Esophagus muscularis mucosa (tissue), 4 donors: Measurements from ENCODE around the gene SYCP2. TPM values are rescaled to one million over a fixed set of nuclear protein-coding genes. Genes with fewer than 3 reads are reported as not detected.
A peak's percentile ranks its signal among the peaks of the same experiment; 100 is the strongest.

Experiments used
- DNase-seq: peaks from one replicate; pipeline ENCODE4 v3.0.0-alpha.2; 2017; ENCODE audit errors: extremely low spot score
- H3K27ac ChIP-seq, 4 donors: fragments of 200-600 bp; sonication (generic); replicated peaks in 1 of 4; 1 replicate in 3 of 4; 2 replicates in 1 of 4; pipeline ENCODE4 v1.5.1; 2016 to 2019; ENCODE audit warnings: mild to moderate bottlenecking in 1 of 4
- H3K27me3 ChIP-seq, 4 donors: fragments of 200-600 bp; sonication (generic); one replicate each; pipeline versions ENCODE4 v1.5.1 to v1.6.0; 2016 to 2019
- H3K36me3 ChIP-seq, 4 donors: fragments of 200-600 bp; sonication (generic); one replicate each; pipeline ENCODE4 v1.5.1; 2016 to 2019
- H3K4me1 ChIP-seq, 4 donors: fragments of 200-600 bp; sonication (generic); one replicate each; pipeline ENCODE4 v1.5.1; 2016 to 2019
- H3K4me3 ChIP-seq, 4 donors: fragments of 200-600 bp; sonication (generic); 1 replicate in 2 of 4; 2 replicates in 2 of 4; pipeline ENCODE4 v1.5.1; 2016 to 2019; ENCODE audit warnings: mild to moderate bottlenecking in 4 of 4, moderate library complexity in 1 of 4
- H3K9me3 ChIP-seq, 4 donors: fragments of 200-600 bp; sonication (generic); 1 replicate in 3 of 4; 2 replicates in 1 of 4; pipeline ENCODE4 v1.5.1; 2016 to 2019
- CTCF ChIP-seq, 3 experiments: fragments of 200-600 bp in 2 of 3; fragments of 450-650 bp in 1 of 3; sonication (generic) in 2 of 3; IDR thresholded peaks; one replicate each; pipeline ENCODE4 v1.5.1; 2017 to 2019; ENCODE audit warnings: antibody characterized with exemption in 3 of 3, mild to moderate bottlenecking in 2 of 3, moderate library complexity in 1 of 3
- EP300 ChIP-seq: sonication (generic); formaldehyde crosslinking; IDR thresholded peaks from one replicate; pipeline ENCODE4 v1.6.1; 2017; ENCODE audit warnings: antibody characterized with exemption
- POLR2A ChIP-seq: fragments of 450-650 bp; IDR thresholded peaks from one replicate; pipeline ENCODE4 v1.6.1; 2017; ENCODE audit warnings: antibody characterized with exemption, moderate library complexity, mild to moderate bottlenecking, low read depth
- POLR2AphosphoS5 ChIP-seq, 2 donors: sonication (generic); formaldehyde crosslinking; IDR thresholded peaks; one replicate each; pipeline ENCODE4 v1.6.1; 2017; ENCODE audit warnings: antibody characterized with exemption in 2 of 2
- WGBS: methylation state at CpG from one replicate; pipeline ENCODE4 v1.1.5; 2018; 5-methylcytosine and 5-hydroxymethylcytosine counted together
- intact Hi-C: fragments of 100-400 bp; cut with DNase I; formaldehyde crosslinking; loops from one replicate; pipeline ENCODE4 v1.15.1; 2023
- total RNA-seq, 4 donors: library from RNA; depleted of rRNA; stranded (reverse); fragments of >200 nt; gene quantifications; one replicate each; pipeline versions ENCODE4 v1.1.0 to v1.2.1, GENCODE V29; 2016

The SYCP2 gene
- total RNA-seq, 4 donors from 2014 or later: 0.52 to 3.5 (median 1.0) TPM

GRCh38 chr20:59939879-59940128 lies 6.4 kb upstream of the SYCP2 start:
- no peaks in the 10 kb centered on the region for H3K9me3 ChIP-seq
- WGBS: 1% methylated on average over 12 of the region's 24 CpGs
- H3K36me3 ChIP-seq: peaks cover 12 to 29% (median 21%) of the 10 kb centered on the region in 4 donors
- DNase-seq: no peak
- TF ChIP-seq POLR2AphosphoS5 (IDR thresholded peaks at IDR 0.05) (no peak), EP300 (no peak), POLR2A (no peak), CTCF (IDR thresholded peaks at IDR 0.05) (no peak)
- intact Hi-C loops: no loop called here
- no peaks in the 10 kb centered on the region for H3K27me3 ChIP-seq
- H3K4me3 ChIP-seq: peak overlapping the region; percentile 74 to 84 (median 80)
- peaks cover 44 to 63% (median 56%) of the 10 kb centered on the region in 4 donors for H3K4me1 ChIP-seq
- H3K27ac ChIP-seq: peak overlapping the region; percentile 93 to 99 (median 97)

- WGBS: 89% methylated on average over 18 of the region's 104 CpGs
- intact Hi-C loops: no loop called here
- Histone ChIP-seq H3K4me1 (peaks cover 41 to 61% (median 54%) of the 10 kb centered on the region in 4 donors), H3K27ac (peak overlapping the region; percentile 93 to 99 (median 97)), H3K36me3 (peaks cover 6 to 23% (median 15%) of the 10 kb centered on the region in 4 donors), H3K9me3 (no peaks in the 10 kb centered on the region), H3K4me3 (peak overlapping the region; percentile 74 to 84 (median 80)), H3K27me3 (no peaks in the 10 kb centered on the region)
- no peak for DNase-seq
- no peak for TF ChIP-seq POLR2AphosphoS5 (IDR thresholded peaks at IDR 0.05)
Observed at GRCh38 chr20:59939052-59939878, 5.8 kb upstream of the SYCP2 start.

- intact Hi-C loops: no loop called here
- TF ChIP-seq POLR2A (no peak), POLR2AphosphoS5 (IDR thresholded peaks at IDR 0.05) (no peak), CTCF (IDR thresholded peaks at IDR 0.05) (no peak), EP300 (no peak)
- peaks cover 41 to 65% (median 53%) of the 10 kb centered on the region in 4 donors for H3K4me1 ChIP-seq
- no peaks in the 10 kb centered on the region for H3K9me3 ChIP-seq
- no peaks in the 10 kb centered on the region for H3K27me3 ChIP-seq
- peak overlapping the region in 3 of 4 donors; percentile 96 to 99 (median 98) for H3K27ac ChIP-seq
- H3K36me3 ChIP-seq: peaks cover under 1 to 17% (median 10%) of the 10 kb centered on the region in 4 donors
- no peak for DNase-seq
- peak overlapping the region; percentile 74 to 84 (median 80) for H3K4me3 ChIP-seq
- WGBS: 72% methylated on average over 7 of the region's 7 CpGs
Observed at GRCh38 chr20:59938696-59939051, 5.2 kb upstream of the SYCP2 start.

- no peak for TF ChIP-seq POLR2AphosphoS5 (IDR thresholded peaks at IDR 0.05)
- TF ChIP-seq EP300: no peak
- no peak for TF ChIP-seq POLR2A
- no peak for TF ChIP-seq CTCF (IDR thresholded peaks at IDR 0.05)
- Histone ChIP-seq H3K4me1 (peaks cover 44 to 70% (median 57%) of the 10 kb centered on the region in 4 donors), H3K9me3 (no peaks in the 10 kb centered on the region), H3K27ac (peak overlapping the region in 3 of 4 donors; percentile 34 to 99 (median 96)), H3K36me3 (peaks cover 0 to 14% (median 9%) of the 10 kb centered on the region in 4 donors), H3K4me3 (peak overlapping the region in 3 of 4 donors; percentile 74 to 82 (median 77)), H3K27me3 (no peaks in the 10 kb centered on the region)
- WGBS: 56% methylated on average over 4 of the region's 4 CpGs
- no peak for DNase-seq
- intact Hi-C loops: no loop called here
Observed at GRCh38 chr20:59938221-59938620, 4.8 kb upstream of the SYCP2 start.

- intact Hi-C loops: no loop called here
- 71% methylated on average over 3 of the region's 3 CpGs for WGBS
Observed at GRCh38 chr20:59937150-59937549, 3.7 kb upstream of the SYCP2 start.

More at GRCh38 chr20:59937150-59937549, 3.7 kb upstream of the SYCP2 start:
- peaks cover 44 to 68% (median 58%) of the 10 kb centered on the region in 4 donors for H3K4me1 ChIP-seq
- no peaks in the 10 kb centered on the region for H3K27me3 ChIP-seq
- H3K9me3 ChIP-seq: no peaks in the 10 kb centered on the region
- peak overlapping the region in 1 of 4 donors; percentile 12 for H3K27ac ChIP-seq
- no peak for DNase-seq
- no peak overlapping the region for H3K4me3 ChIP-seq
- peaks cover 0 to 4% (median 1%) of the 10 kb centered on the region in 4 donors for H3K36me3 ChIP-seq
- TF ChIP-seq EP300: no peak
- TF ChIP-seq POLR2AphosphoS5 (IDR thresholded peaks at IDR 0.05): no peak
- no peak for TF ChIP-seq CTCF (IDR thresholded peaks at IDR 0.05)
- no peak for TF ChIP-seq POLR2A
